ENCODE measurements around the gene SFTPA2.
"Not testable (repeated sequence)": the region's sequence is repeated elsewhere in the genome, so short reads cannot be mapped to it uniquely, and the experiment has no call there.

- TF ChIP-seq TCF7L2 (IDR thresholded peaks at IDR 0.05; ENCODE audit: low read depth, low read length); CTCF (IDR thresholded peaks at IDR 0.05): not testable (repeated sequence)
Observed at GRCh38 chr10:79547128-79547527, 13.1 kb downstream of the SFTPA2 start.
